ENCODE measurements around the gene SLC35B3. TPM values are rescaled to one million over a fixed set of nuclear protein-coding genes. Genes with fewer than 3 reads are reported as not detected.
"Not testable (repeated sequence)": the region's sequence is repeated elsewhere in the genome, so short reads cannot be mapped to it uniquely, and the experiment has no call there.

SLC35B3 gene
- total and polyA plus RNA-seq, 2 experiments from 2014 or later: 6.3 to 11.9 TPM

GRCh38 chr6:8415280-8415679 is 20.1 kb downstream of the SLC35B3 start:
- DNase-seq (ENCODE audit: low read depth in 1 of 2, low spot score in 1 of 2): no peak
- Histone ChIP-seq H3K4me1 (ENCODE audit: low read depth) (no peaks in the 10 kb centered on the region), H3K36me3 (peaks cover 32% of the 10 kb centered on the region)

DNA sequence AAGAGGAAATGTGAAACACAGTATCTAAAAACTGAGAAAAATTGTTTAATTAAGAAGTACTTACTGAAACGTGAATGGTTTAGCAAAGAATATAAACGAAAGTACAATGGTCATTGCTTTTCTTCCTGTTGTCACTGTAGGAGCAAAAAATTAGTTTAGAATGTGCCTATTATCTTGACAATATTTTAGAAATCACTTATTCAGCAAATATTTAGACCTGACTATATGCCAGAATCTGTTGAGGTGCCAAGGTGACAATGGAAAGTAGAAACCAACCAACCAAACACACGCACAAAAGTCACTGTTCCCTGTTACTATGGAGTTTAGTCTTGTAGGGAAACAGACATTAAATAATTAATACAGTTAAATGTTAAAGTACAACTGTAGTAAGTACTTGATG is 20.5 kb downstream of the SLC35B3 start:
- Histone ChIP-seq H3K4me3 (no peak overlapping the region), H3K27me3 (no peaks in the 10 kb centered on the region), H3K4me1 (ENCODE audit: low read depth) (no peaks in the 10 kb centered on the region), H3K27ac (no peak overlapping the region), H3K9me3 (ENCODE audit: low read depth) (no peaks in the 10 kb centered on the region), H3K36me3 (peaks cover 32% of the 10 kb centered on the region)
- no peak for DNase-seq (ENCODE audit: low read depth in 1 of 2, low spot score in 1 of 2)
- TF ChIP-seq, protein P1, sequence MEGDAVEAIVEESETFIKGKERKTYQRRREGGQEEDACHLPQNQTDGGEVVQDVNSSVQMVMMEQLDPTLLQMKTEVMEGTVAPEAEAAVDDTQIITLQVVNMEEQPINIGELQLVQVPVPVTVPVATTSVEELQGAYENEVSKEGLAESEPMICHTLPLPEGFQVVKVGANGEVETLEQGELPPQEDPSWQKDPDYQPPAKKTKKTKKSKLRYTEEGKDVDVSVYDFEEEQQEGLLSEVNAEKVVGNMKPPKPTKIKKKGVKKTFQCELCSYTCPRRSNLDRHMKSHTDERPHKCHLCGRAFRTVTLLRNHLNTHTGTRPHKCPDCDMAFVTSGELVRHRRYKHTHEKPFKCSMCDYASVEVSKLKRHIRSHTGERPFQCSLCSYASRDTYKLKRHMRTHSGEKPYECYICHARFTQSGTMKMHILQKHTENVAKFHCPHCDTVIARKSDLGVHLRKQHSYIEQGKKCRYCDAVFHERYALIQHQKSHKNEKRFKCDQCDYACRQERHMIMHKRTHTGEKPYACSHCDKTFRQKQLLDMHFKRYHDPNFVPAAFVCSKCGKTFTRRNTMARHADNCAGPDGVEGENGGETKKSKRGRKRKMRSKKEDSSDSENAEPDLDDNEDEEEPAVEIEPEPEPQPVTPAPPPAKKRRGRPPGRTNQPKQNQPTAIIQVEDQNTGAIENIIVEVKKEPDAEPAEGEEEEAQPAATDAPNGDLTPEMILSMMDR (IDR thresholded peaks at IDR 0.05; ENCODE audit: low read depth, low read length): no peak

More at GRCh38 chr6:8415280-8415679, 20.1 kb downstream of the SLC35B3 start:
- Histone ChIP-seq H3K27me3 (no peaks in the 10 kb centered on the region), H3K27ac (no peak overlapping the region), H3K9me3 (ENCODE audit: low read depth) (no peaks in the 10 kb centered on the region), H3K4me3 (no peak overlapping the region)
- TF ChIP-seq, protein P1 (IDR thresholded peaks at IDR 0.05; ENCODE audit: low read depth, low read length): no peak

- H3K9me3 ChIP-seq (ENCODE audit: low read depth); DNase-seq (ENCODE audit: low read depth in 1 of 2, low spot score in 1 of 2): not testable (repeated sequence)
These were observed 29.4 kb downstream of the SLC35B3 start for GRCh38 chr6:8405946-8406345.

GRCh38 chr6:8402546-8402945 is 32.8 kb downstream of the SLC35B3 start:
- H3K9me3 ChIP-seq (ENCODE audit: low read depth): no peaks in the 10 kb centered on the region
- TF ChIP-seq, protein P1 (IDR thresholded peaks at IDR 0.05; ENCODE audit: low read depth, low read length): no peak
- no peak overlapping the region for H3K4me3 ChIP-seq
- DNase-seq (ENCODE audit: low read depth in 1 of 2, low spot score in 1 of 2): no peak
- no peaks in the 10 kb centered on the region for H3K36me3 ChIP-seq
- no peaks in the 10 kb centered on the region for H3K4me1 ChIP-seq (ENCODE audit: low read depth)
- H3K27me3 ChIP-seq: no peaks in the 10 kb centered on the region
- no peak overlapping the region for H3K27ac ChIP-seq

More at GRCh38 chr6:8405946-8406345, 29.4 kb downstream of the SLC35B3 start:
- H3K4me1 ChIP-seq (ENCODE audit: low read depth); H3K27ac ChIP-seq; H3K27me3 ChIP-seq; H3K4me3 ChIP-seq; H3K36me3 ChIP-seq: not testable (repeated sequence)

DNA sequence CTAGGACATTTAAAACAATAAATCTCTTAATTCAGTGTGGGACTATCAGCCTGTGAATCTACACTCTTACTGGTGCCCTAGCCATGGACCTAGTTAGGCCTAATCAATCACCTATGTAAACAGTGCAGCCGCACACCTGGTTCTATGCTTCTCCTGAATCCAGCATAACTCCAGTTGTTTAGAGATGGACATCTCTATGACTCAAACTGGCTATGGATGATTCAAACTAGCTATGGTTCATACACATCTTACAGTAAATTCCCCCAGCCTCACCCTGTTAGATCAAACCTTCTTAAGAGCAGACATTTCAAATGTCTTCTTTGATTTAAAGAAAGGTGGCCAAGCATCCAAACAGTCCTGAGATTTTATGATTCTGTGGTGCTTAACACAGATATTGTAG is 34.7 kb downstream of the SLC35B3 start:
- H3K4me1 ChIP-seq (ENCODE audit: low read depth): no peaks in the 10 kb centered on the region
- no peak overlapping the region for H3K27ac ChIP-seq
- TF ChIP-seq, protein P1 (IDR thresholded peaks at IDR 0.05; ENCODE audit: low read depth, low read length): no peak
- no peak for DNase-seq (ENCODE audit: low read depth in 1 of 2, low spot score in 1 of 2)
- H3K4me3 ChIP-seq: no peak overlapping the region
- no peaks in the 10 kb centered on the region for H3K27me3 ChIP-seq
- H3K9me3 ChIP-seq (ENCODE audit: low read depth): no peaks in the 10 kb centered on the region
- H3K36me3 ChIP-seq: no peaks in the 10 kb centered on the region

- Histone ChIP-seq H3K4me3 (no peak overlapping the region), H3K9me3 (ENCODE audit: low read depth) (no peaks in the 10 kb centered on the region), H3K36me3 (no peaks in the 10 kb centered on the region), H3K27me3 (no peaks in the 10 kb centered on the region), H3K27ac (no peak overlapping the region), H3K4me1 (ENCODE audit: low read depth) (no peaks in the 10 kb centered on the region)
- DNase-seq (ENCODE audit: low read depth in 1 of 2, low spot score in 1 of 2): no peak
- TF ChIP-seq, protein P1 (IDR thresholded peaks at IDR 0.05; ENCODE audit: low read depth, low read length): no peak
These were observed 42.8 kb downstream of the SLC35B3 start for GRCh38 chr6:8392569-8392968.

Measured in cardiac muscle cell (in vitro differentiated cells and primary cell).